Stimulated activated CD4-positive, alpha-beta T cell treated with anti-CD3 and anti-CD28 coated beads, Interleukin-2, amount 100 ng/mL, for 4 hours (primary cell): ENCODE data around the gene GPS1.

Experiments
- DNase-seq: peaks from one replicate; pipeline ENCODE4 v3.0.0-alpha.2; 2020; ENCODE audit warnings: low read depth

Gene GPS1

GRCh38 chr17:82045936-82046484 is 5.7 kb upstream of the GPS1 start:
- DNase-seq = no peak

DNA sequence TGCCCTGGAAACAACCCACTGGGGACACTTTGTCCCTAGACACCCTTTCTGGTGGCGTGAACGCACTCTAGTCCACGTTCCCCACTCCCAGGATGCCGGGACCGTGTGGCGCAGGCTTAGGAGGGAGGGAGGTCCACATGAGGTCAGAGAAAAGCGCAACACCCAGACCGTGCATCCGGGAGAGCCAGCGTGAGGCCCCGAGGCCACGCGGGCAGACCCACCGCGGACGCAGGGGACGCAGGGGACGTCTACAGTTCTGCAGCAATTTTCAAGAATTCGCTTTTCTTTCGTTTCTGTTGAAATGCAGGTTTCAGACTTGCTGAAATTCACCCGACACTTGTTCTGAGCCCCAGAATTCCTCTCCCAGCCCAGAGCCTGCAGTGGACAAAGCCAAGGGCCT is 4.8 kb upstream of the GPS1 start:
- no peak for DNase-seq

DNA sequence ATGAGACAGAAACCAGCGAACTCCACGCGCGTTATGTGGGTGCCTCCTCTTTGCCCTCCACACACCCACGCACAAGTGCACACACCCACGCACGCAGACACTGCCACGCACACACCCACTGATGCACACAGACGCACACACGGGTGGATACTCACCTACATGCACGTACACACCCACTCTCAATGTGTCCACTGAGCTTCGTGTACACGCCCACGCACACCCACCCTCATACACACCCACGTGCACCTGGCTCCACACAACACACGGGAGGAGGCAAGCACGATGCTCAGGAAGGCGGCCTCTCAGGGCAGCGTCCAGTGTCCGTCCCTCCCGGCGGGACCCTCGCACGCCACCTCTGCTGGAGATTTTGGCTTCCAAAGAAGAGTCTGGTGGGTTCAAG is 4.3 kb upstream of the GPS1 start:
- no peak for DNase-seq

DNA sequence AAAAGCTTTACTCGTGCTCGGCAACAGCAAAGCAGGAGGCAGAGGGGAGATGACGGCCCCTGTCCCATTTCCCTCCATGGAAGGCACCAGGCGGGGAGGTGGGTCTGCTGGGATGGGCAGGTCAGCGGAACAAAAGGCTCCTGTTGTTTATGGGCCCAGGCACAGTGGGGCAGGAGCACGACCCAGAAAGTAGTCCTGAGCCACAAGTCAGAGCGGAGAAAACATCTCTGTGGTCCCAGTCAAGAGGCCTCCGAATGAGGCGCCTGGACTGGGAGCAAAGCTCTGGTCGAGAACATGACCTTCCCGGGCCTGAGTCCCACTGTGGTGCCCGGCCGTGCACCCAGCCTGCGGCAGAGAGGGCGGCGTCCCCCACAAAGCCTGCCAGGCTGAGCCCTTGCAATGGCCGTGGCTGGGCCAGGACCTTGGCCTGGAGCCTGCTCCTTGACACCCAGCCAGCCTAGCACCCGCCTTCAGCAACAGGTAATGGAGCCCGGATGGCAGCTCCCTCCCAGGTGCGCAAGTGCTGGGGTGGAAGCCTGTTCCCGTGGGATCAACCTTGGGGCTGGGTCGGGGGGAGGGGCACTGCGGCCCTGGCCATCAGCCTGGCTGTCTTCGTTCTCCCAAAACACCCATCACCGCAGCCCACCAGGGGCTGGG is 3.7 kb upstream of the GPS1 start:
- no peak for DNase-seq

DNA sequence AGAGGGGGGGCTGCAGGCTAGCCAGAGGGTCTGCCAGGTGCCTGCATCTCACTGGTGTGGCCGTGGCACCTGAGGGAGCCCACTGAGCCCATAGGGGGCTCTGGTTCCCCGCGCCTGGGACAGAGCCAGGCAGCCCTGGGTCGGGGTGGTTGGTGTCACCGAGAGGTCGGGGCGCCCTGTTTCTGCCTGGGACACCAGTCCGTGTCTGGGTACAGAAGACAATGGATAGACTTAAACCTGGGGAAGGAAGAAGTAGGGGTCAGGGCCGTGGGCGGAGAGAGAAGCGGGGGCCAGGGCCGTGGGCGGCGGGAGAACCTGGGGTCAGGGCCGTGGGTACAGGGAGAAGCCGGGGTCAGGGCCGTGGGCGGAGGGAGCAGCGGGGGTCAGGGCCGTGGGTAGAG is 3.1 kb upstream of the GPS1 start:
- DNase-seq = no peak

GRCh38 chr17:82049106-82049505 is 2.6 kb upstream of the GPS1 start:
- DNase-seq = no peak

- no peak for DNase-seq
These were observed 2.2 kb upstream of the GPS1 start for GRCh38 chr17:82049521-82049971.

- no peak for DNase-seq
These were observed 1.4 kb upstream of the GPS1 start for GRCh38 chr17:82050152-82050760.

DNA sequence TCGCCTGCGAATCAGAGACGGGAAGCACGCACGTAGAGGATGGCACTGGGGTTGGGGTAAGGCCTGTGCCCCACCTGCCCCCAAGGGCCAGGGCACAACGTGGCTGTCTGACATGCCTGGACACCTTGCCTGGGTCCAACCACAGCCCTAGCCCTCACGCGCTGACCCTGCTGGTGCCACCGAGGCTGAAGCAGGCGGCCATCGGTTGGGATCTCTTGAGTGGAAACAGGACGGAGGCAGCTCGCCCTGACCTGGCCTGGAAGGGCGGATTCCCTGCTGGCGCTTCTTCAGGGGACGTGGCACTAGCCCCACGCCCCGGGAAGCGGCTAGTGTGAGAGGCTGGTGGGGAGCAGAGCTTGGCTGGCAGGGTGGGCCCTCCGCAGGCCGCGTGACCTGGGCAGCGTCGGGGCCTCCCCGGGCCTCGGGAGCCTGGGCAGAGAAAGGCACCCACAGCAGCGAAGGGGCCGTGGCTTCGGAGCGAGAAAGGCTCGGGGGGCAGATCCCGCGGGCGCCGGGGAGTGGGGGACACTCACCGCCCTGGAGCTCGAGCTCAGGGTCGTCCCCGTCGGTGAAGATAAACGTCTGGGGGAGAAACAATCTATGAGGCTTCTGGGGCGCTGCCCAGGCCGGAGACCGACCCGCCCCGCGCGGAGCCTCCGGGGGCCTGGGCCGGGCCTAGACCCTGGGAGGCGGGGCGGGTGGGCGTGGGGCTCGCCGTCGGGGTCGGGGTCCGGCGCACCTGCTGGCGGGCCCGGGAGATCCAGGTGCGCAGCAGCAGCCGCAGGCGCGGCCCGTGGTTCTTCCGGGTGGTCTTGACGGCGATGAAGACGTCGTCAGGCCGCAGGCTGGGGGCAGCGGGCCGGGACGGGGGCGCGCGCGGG is 697 bp upstream of the GPS1 start:
- DNase-seq = no peak

- DNase-seq = no peak
These were observed 951 bp downstream of the GPS1 start for GRCh38 chr17:82052638-82053059.

DNA sequence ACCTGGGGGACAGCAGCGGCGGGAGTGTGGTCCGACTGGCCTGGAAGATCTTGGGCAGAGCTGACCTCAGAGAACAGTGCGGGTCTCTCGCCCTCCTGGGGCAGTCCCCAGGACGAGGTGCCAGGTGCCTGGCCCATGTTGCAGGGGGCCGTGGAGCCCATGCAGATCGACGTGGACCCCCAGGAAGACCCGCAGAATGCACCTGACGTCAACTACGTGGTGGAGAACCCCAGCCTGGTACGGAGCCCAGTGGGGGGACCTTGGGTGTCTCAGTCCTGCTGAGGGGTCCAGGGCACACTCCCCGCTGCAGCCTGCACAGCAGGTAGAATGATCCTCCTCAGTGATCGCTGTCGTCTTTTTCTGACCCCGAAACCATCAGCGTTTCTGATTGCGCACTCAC is 1.4 kb downstream of the GPS1 start:
- no peak for DNase-seq

DNA sequence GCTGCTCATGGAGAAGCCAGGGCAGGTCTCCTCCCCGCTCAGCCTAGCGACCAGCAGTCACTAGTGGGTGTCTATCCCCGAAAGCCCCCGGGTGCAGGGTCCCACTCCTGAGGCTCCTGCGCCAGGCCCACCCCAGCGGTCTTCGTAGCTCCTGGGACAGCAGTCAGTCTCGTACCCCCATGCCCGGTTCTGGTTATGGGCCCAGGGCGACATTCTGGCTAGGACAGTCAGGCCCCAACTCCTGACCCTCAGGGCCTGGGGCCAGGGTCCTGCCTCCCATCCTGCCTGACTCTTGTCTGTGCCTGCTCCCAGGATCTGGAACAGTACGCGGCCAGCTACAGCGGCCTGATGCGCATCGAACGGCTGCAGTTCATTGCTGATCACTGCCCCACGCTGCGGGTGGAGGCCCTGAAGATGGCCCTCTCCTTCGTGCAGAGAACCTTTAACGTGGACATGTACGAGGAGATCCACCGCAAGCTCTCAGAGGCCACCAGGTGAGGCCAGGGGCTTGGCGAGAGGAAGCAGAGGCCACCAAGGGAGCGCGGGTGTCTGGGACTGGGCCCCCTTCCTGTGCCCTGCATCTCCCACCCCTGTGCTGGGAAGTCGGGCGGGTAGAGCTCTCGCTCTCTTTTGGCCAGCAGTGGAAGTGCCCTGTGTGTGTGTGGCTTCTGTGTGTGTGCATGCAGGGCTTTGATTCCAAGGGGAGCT is 2.0 kb downstream of the GPS1 start:
- no peak for DNase-seq

- DNase-seq = no peak
These were observed 2.8 kb downstream of the GPS1 start for GRCh38 chr17:82054351-82055022.

DNA sequence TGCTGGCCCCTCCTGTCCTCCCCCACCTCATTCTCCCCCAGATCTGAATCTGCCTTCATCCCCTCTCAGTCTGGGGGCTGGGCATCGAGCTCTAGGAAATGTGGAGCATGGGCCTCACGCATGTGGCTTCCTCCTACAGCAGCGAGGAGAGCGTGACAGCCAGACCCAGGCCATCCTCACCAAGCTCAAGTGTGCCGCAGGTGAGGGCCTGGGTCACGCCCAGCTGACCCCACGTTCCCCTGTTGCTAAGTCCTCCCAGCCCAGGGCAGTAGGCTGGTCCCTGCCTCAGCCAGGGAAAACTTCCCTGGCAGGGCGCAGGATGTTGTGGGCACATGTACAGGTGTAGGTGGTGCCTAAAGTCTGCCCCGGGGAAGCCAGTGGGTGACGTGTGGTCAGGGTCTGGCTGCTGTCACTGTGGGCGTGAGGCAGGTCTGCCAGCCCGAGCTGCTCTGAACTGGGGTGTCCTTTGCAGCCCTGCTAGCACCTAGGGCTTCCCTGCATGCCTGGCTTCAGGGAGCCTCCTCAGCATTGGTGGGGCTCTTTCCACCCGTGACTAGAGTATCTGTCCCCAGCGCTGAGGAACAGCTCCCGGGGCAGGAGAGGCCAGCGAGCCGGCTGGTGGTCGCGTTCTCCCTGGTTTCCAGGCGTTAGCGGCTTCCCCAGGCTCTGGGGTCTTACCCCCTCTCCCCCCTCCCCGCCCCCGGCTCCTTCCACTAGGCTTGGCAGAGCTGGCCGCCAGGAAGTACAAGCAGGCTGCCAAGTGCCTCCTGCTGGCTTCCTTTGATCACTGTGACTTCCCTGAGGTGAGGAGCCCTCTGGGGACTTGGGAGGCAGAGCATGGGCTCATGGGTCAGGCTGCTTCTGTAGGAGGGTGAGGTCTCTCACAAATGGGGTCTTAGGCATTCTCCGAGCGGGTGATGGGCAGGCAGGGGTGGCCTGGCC is 3.6 kb downstream of the GPS1 start:
- DNase-seq = no peak

DNA sequence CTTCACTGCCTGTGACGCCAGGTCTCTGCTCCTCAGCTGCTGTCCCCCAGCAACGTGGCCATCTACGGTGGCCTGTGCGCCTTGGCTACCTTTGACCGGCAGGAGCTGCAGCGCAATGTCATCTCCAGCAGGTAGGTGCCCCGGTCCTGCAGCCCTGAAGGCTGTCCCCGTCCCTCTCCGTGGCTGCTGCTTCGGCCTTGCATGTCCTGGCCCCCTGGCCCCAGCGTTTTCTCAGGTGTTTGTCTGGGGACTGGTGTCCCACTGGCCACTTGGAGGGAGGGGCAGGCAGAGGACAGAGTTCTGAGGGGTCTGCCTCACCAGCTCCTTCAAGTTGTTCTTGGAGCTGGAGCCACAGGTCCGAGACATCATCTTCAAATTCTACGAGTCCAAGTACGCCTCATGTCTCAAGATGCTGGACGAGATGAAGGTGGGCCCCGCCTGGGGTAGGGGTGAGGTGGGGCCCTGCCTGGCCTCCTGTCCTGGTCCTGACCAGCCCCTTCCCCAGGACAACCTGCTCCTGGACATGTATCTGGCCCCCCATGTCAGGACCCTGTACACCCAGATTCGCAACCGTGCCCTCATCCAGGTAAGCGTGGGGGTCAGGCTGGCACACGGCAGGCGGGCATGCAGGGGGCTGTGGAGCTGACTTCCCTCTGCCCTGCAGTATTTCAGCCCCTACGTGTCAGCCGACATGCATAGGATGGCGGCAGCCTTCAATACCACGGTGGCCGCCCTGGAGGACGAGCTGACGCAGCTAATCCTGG is 4.4 kb downstream of the GPS1 start:
- DNase-seq = no peak

DNA sequence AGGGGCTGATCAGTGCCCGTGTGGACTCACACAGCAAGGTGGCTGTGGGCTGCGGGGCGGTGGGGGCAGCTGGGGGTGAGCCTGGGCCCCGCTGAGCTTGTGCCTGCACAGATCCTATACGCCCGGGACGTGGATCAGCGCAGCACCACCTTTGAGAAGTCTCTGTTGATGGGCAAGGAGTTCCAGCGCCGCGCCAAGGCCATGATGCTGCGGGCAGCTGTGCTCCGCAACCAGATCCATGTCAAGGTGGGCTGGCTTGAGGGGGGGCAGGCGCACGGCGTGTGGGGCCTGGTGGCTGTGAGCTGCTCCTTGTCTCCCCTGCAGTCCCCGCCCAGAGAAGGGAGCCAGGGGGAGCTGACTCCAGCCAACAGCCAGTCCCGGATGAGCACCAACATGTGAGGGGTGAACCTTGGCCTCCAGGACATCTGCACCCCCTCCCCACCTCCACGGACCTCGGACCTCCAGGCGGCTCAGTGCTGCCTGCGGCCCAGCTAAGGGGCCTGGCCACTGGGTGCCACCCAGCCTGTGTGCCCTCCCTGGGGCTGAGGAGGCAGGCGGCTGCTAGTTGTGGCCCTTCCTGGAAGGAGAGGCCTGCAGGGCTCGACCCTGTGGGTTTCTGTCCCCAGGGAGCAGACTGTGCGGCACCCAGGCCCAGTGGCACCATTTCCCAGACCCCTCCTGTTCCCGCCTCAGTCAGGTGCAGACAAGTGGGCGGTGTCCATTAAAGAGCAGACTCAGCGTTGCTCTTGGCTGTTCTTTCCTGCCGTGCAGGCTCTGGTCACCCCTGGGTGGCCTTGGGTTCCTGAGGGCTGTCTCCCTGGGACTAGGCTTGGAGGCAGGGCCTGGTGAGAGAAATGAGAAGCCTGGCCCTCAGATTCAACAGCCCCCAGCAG is 5.3 kb downstream of the GPS1 start:
- no peak for DNase-seq

DNA sequence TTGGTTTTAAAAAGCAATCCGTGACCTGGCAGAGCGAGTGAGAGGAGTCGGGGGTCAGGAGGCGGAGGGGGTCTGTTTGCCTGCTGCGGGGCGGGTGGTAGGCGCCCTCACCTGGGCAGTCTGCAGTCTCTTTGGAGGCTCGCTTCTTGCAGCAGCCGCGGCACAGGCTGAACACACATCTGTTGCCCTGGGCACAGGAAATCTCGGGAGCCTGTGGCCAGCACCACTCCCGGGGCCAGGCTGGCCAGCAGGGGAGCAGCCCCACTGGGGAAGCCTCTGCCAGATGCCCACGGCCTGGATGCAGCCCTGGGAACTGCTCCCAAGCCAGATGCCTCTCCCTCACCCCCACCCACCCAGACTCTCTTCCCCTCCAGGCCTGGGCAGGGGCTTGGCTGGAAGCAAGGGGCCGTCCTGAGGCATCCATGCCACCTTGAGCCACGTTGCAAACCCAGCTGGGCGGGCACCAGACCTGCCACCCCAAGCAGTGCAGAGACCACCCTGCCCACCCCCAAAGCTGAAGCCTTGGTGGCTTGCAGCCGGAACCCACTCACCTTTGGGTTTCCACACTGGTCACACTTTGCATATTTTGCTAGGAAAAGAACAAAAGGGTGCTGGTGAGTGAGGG is 6.6 kb downstream of the GPS1 start:
- DNase-seq = no peak

GRCh38 chr17:82058855-82059249 is 7.2 kb downstream of the GPS1 start:
- no peak for DNase-seq
